RWPE2 (cell line): ENCODE measurements around the gene PKLR.
"Not testable (repeated sequence)": the region's sequence is repeated elsewhere in the genome, so short reads cannot be mapped to it uniquely, and the experiment has no call there.

Source experiments
- ATAC-seq: fragments of 200-7000 bp; cut with Tn5 transposase; 3 replicates; pipeline ENCODE4 v1.9.1; 2021; ENCODE audit warnings: low read depth
- DNase-seq: peaks from one replicate; pipeline ENCODE4 v3.0.0-alpha.2; 2020; ENCODE audit warnings: low spot score
- H3K27ac ChIP-seq: fragments of 450-650 bp; 2 replicates; pipeline ENCODE4 v1.5.1; 2017; ENCODE audit warnings: mild to moderate bottlenecking; ENCODE audit not compliant: poor library complexity, severe bottlenecking
- H3K27me3 ChIP-seq: fragments of 250-450 bp; sonication (Bioruptor Pico); 2 replicates; pipeline ENCODE4 v1.5.1; 2021; ENCODE audit warnings: mild to moderate bottlenecking, moderate library complexity; ENCODE audit not compliant: insufficient read depth, poor library complexity, severe bottlenecking
- H3K36me3 ChIP-seq: fragments of 250-450 bp; sonication (Bioruptor Pico); 2 replicates; pipeline ENCODE4 v1.5.1; 2020; ENCODE audit warnings: low read depth, mild to moderate bottlenecking, moderate library complexity
- H3K4me1 ChIP-seq: fragments of 250-450 bp; sonication (Bioruptor Pico); 2 replicates; pipeline ENCODE4 v1.5.1; 2021; ENCODE audit warnings: mild to moderate bottlenecking, moderate library complexity; ENCODE audit not compliant: insufficient read depth, poor library complexity, severe bottlenecking
- H3K4me3 ChIP-seq: fragments of 250-450 bp; sonication (Bioruptor Pico); 2 replicates; pipeline ENCODE4 v1.5.1; 2021; ENCODE audit warnings: mild to moderate bottlenecking, moderate library complexity; ENCODE audit not compliant: severe bottlenecking
- H3K9me3 ChIP-seq: fragments of 250-450 bp; sonication (Bioruptor Pico); 2 replicates; pipeline ENCODE4 v1.5.1; 2021; ENCODE audit warnings: mild to moderate bottlenecking, moderate library complexity; ENCODE audit not compliant: severe bottlenecking
- TF ChIP-seq, protein P1 (sequence below): fragments of 450-650 bp; IDR thresholded peaks from one replicate; pipeline ENCODE4 v1.5.1; 2017; ENCODE audit warnings: mild to moderate bottlenecking, moderate library complexity; ENCODE audit not compliant: poor library complexity, severe bottlenecking

The PKLR gene

DNA sequence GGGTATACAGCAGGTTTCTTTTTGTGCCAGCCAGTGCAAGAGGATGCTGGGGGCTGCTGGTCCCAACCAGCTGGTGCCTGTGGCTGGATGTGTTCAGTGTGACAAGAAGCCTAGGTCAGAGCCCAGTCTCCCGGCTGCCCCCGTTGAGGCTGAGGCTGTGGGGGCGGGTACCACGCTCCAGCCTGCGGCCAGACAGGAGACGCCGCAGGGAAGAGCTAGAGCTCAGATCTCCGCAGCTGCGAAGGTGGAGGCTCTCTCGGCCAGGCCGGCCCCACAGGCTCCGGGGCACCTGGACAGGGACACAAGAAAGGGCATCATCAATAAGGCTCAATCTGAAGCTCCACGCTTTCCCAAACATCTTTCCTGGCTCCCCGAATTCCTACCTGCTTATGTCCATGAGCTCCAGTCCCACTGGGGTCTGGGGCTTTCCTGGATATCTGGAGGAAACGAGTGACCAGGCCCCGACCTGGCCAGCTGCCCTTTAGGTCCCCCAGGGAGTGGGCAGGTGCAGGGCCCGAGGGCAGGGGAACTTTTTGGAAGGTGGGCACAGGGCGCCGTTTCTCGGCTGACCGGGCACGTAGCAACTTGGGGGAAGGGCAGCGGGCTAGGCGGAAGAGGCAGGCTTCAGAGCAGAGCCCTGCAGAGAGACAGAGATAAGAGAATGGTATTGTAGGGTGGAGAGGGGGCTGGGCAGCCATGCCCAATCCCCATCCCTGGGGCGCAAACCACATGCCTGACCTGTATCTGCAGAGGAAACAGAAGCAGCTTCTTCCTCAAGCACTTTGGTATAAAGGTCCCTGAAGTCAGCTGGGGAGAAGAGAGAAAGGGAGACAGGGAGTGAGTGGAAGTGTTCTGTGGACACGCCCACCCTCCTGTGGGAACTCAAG is 53.3 kb downstream of the PKLR start:
- DNase-seq: no peak
- Histone ChIP-seq H3K4me3 (no peak overlapping the region), H3K9me3 (no peaks in the 10 kb centered on the region), H3K27me3 (no peaks in the 10 kb centered on the region), H3K4me1 (no peaks in the 10 kb centered on the region), H3K36me3 (peaks cover 31% of the 10 kb centered on the region), H3K27ac (no peak overlapping the region)
- TF ChIP-seq, protein P1, sequence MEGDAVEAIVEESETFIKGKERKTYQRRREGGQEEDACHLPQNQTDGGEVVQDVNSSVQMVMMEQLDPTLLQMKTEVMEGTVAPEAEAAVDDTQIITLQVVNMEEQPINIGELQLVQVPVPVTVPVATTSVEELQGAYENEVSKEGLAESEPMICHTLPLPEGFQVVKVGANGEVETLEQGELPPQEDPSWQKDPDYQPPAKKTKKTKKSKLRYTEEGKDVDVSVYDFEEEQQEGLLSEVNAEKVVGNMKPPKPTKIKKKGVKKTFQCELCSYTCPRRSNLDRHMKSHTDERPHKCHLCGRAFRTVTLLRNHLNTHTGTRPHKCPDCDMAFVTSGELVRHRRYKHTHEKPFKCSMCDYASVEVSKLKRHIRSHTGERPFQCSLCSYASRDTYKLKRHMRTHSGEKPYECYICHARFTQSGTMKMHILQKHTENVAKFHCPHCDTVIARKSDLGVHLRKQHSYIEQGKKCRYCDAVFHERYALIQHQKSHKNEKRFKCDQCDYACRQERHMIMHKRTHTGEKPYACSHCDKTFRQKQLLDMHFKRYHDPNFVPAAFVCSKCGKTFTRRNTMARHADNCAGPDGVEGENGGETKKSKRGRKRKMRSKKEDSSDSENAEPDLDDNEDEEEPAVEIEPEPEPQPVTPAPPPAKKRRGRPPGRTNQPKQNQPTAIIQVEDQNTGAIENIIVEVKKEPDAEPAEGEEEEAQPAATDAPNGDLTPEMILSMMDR: no peak
- no peak for ATAC-seq

DNA sequence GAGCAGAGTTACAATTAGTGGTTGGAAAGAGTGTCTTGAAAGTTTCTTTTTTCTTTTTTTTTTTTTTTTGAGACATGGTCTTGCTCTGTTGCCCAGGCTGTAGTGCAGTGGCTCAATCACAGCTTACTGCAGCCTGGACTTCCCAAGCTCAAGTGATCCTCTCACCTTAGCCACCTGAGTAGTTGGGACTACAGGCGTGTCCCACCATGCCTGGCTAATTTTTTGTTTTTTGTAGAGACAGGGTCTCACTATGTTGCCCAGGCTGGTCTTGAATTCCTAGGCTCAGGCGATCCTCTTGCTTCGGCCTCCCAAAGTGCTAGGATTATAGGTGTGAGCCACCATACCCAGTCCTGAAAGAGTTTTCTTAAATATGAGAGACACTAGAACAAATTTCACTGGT is 54.4 kb downstream of the PKLR start:
- H3K27me3 ChIP-seq, H3K4me3 ChIP-seq, H3K4me1 ChIP-seq, ATAC-seq, H3K9me3 ChIP-seq, H3K27ac ChIP-seq, DNase-seq: not testable (repeated sequence)
- peaks cover 30% of the 10 kb centered on the region for H3K36me3 ChIP-seq

DNA sequence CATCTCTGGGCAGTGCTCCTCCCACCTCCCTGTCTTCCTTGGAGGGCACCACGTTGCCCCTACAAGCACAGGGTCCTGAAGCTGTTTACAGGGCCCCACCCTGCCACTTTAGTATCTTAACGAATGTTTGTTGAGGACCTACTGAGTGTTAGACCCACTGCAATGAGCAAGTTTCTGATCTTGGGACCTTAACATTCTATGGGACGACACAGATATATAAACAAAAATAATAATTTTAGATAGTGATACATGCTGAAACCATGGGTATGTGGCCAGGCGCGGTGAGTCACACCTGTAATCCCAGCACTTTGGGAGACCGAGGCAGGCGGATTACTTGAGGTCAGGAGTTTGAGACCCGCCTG is 56.1 kb downstream of the PKLR start:
- Histone ChIP-seq H3K4me1 (peaks cover 5% of the 10 kb centered on the region), H3K9me3 (no peaks in the 10 kb centered on the region), H3K36me3 (peaks cover 23% of the 10 kb centered on the region), H3K27ac (peak overlapping the region; percentile 66), H3K27me3 (no peaks in the 10 kb centered on the region), H3K4me3 (peak overlapping the region; percentile 48)
- no peak for ATAC-seq
- TF ChIP-seq, protein P1: no peak
- DNase-seq: no peak

DNA sequence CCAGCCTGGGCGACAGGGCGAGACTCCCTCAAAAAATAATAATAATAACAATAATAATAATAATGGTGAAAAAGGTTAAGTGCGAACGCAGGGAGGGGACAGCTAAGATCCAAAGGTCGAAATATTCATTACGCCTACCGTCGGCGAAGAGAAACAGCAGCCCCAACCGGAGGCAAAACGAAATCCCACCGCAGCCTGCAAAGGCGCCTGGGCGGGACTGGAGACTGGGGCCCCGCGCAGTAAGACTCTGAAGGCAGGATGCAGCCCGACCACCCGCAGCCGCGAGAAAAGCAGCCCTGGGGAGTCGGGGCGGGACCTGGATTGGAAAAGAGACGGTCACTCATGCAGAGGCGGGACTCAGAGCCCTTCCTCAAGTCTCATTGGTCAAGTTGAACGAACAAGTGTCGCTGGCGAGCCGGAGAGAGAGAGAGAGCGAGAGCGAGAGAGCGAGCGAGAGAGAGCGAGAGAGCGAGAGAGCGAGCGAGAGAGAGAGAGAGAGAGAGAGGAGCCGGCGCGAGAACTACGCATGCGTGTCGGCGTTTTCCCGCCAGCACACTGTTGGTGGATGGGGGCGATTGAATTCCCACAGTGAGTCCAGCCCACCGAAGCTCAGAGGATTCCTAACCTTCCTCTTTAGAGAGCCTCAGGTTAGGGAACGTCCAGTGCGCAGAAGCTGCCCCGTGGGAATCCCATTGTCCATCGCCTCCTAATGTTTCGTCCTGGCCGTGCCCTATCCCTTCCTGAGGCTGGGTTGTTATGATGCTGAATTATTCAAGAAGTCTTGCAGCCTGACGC is 56.7 kb downstream of the PKLR start:
- TF ChIP-seq, protein P1: peak; percentile 9
- peak; percentile 97 for DNase-seq
- ATAC-seq: peak; percentile 93
- peaks cover 20% of the 10 kb centered on the region for H3K36me3 ChIP-seq
- peak overlapping the region; percentile 48 for H3K4me3 ChIP-seq
- peak overlapping the region; percentile 66 for H3K27ac ChIP-seq
- H3K9me3 ChIP-seq: no peaks in the 10 kb centered on the region
- H3K27me3 ChIP-seq: no peaks in the 10 kb centered on the region
- H3K4me1 ChIP-seq: peaks cover 5% of the 10 kb centered on the region

DNA sequence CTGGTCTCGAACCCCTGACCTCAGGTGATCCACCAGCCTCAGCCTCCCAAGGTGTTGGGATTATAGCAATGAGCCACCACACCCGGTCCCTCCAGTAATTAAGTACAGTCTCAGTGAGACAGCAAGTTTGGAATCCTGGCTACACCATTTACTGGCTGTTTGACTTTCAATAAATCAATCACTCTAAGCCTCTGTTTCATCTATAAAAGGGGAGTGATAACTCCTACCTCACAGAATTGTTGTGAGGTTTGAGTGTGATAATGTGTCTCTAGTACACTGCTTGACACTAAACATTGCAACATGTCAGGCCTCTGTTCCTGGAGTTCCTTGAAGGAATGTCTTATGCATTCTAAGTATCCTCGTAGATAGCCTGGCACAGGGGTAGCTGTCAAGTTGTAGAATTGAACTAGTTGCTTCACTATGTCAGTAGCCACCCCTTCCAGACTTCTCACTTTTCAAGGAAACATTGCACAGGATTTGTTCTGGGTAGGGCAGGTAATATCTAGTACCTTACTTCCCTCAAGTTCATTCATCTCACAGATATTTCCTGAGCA is 58.4 kb downstream of the PKLR start:
- ATAC-seq: no peak

More for the DNA sequence above, 58.4 kb downstream of the PKLR start:
- peaks cover 6% of the 10 kb centered on the region; the same call in 1 of the 2 replicates for H3K36me3 ChIP-seq
- DNase-seq: no peak
- H3K9me3 ChIP-seq: no peaks in the 10 kb centered on the region
- peaks cover 5% of the 10 kb centered on the region for H3K4me1 ChIP-seq
- H3K27me3 ChIP-seq: no peaks in the 10 kb centered on the region
- TF ChIP-seq, protein P1: no peak
- H3K27ac ChIP-seq: peak overlapping the region; percentile 66
- no peak overlapping the region for H3K4me3 ChIP-seq
